ENCODE measurements around the gene ARHGEF28. TPM values are rescaled to one million over a fixed set of nuclear protein-coding genes. Genes with fewer than 3 reads are reported as not detected.

Gene ARHGEF28
- total RNA-seq, 1 donor from 2014 or later, result 37.4 TPM

DNA sequence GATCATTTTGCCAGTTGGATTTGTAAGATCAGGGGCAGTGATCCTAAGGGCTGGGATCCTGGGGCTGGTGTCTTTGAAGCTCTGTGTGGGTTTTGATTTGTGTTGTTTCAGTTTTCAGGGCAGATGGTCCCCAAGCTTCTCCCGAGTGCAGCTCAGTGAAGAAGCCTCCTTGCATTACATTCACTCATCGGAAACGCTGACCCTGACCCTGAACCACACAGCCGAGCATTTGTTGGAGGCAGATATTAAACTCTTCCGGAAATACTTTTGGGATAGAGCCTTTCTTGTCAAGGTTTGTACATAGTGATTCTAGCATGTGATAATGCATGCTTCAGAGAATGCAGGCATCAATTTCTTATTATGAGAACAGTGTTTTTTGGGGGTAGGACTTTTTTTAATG, 150.4 kb downstream of the ARHGEF28 start:
- no peak for DNase-seq (ENCODE audit: low read depth)
- Histone ChIP-seq H3K36me3 (ENCODE audit: control insufficient read depth, insufficient read depth, low read length) (peaks cover 3% of the 10 kb centered on the region), H3K4me3 (ENCODE audit: low read depth, low read length) (no peak overlapping the region), H3K27me3 (ENCODE audit: control insufficient read depth, insufficient read depth, low read length) (no peaks in the 10 kb centered on the region)
- FAIRE-seq, result no peak
- TF ChIP-seq, protein P1, sequence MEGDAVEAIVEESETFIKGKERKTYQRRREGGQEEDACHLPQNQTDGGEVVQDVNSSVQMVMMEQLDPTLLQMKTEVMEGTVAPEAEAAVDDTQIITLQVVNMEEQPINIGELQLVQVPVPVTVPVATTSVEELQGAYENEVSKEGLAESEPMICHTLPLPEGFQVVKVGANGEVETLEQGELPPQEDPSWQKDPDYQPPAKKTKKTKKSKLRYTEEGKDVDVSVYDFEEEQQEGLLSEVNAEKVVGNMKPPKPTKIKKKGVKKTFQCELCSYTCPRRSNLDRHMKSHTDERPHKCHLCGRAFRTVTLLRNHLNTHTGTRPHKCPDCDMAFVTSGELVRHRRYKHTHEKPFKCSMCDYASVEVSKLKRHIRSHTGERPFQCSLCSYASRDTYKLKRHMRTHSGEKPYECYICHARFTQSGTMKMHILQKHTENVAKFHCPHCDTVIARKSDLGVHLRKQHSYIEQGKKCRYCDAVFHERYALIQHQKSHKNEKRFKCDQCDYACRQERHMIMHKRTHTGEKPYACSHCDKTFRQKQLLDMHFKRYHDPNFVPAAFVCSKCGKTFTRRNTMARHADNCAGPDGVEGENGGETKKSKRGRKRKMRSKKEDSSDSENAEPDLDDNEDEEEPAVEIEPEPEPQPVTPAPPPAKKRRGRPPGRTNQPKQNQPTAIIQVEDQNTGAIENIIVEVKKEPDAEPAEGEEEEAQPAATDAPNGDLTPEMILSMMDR (IDR thresholded peaks at IDR 0.05; ENCODE audit: insufficient read depth, low read length, severe bottlenecking), result no peak

- TF ChIP-seq, protein P1 (IDR thresholded peaks at IDR 0.05; ENCODE audit: insufficient read depth, low read length, severe bottlenecking), result no peak
- FAIRE-seq (no peak), DNase-seq (ENCODE audit: low read depth) (no peak)
- H3K27me3 ChIP-seq (ENCODE audit: control insufficient read depth, insufficient read depth, low read length), result no peaks in the 10 kb centered on the region
- peaks cover 3% of the 10 kb centered on the region for H3K36me3 ChIP-seq (ENCODE audit: control insufficient read depth, insufficient read depth, low read length)
- no peak overlapping the region for H3K4me3 ChIP-seq (ENCODE audit: low read depth, low read length)
Observed at GRCh38 chr5:73777192-73777591, 151.2 kb downstream of the ARHGEF28 start.

DNA sequence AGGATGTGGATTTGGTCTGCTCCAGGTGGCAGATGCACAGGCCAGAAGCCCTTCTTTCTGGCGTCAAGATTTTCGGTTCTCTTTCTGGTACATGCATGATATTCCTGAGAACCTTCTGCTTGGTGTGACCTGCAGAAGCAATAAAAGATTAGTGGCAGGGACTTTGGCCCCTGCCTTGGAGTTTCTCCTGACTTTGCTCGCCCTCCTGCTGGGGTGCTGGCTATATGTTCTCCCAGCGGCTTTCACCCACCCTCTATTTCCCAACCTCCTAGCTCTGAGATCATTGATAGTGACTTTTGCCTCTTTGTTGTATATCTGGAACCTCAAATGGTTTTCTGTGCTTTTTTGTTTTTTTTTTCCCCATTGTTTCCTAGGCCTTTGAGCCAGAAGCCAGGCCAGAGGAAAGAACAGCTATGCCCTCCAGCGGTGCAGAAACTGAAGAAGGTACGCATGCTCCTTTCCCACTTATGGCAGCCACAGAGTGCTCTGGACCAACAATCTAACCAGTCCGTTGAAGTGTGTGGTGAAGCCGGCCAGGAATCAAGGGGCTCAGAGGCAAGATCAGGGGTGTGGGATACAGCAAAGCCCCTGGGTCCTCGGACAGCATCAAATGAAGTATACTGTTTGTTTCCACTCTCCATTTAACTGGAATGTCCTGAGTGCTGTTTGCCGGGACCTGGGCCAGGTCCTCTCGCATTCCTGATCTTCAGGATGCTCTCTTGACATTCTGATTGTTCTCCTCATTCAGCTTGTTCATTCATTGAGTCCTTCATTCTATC, 154.5 kb downstream of the ARHGEF28 start:
- no peak overlapping the region for H3K4me3 ChIP-seq (ENCODE audit: low read depth, low read length)
- DNase-seq (ENCODE audit: low read depth) (no peak), FAIRE-seq (no peak)
- H3K36me3 ChIP-seq (ENCODE audit: control insufficient read depth, insufficient read depth, low read length), result peaks cover 2% of the 10 kb centered on the region
- TF ChIP-seq, protein P1 (IDR thresholded peaks at IDR 0.05; ENCODE audit: insufficient read depth, low read length, severe bottlenecking), result no peak
- H3K27me3 ChIP-seq (ENCODE audit: control insufficient read depth, insufficient read depth, low read length), result no peaks in the 10 kb centered on the region

- DNase-seq (ENCODE audit: low read depth) (no peak), FAIRE-seq (no peak)
- TF ChIP-seq, protein P1 (IDR thresholded peaks at IDR 0.05; ENCODE audit: insufficient read depth, low read length, severe bottlenecking), result no peak
- Histone ChIP-seq H3K27me3 (ENCODE audit: control insufficient read depth, insufficient read depth, low read length) (no peaks in the 10 kb centered on the region), H3K36me3 (ENCODE audit: control insufficient read depth, insufficient read depth, low read length) (peaks cover 2% of the 10 kb centered on the region), H3K4me3 (ENCODE audit: low read depth, low read length) (no peak overlapping the region)
Observed at GRCh38 chr5:73781107-73781768, 155.2 kb downstream of the ARHGEF28 start.

- FAIRE-seq (no peak), DNase-seq (ENCODE audit: low read depth) (peak; percentile 46)
- H3K36me3 ChIP-seq (ENCODE audit: control insufficient read depth, insufficient read depth, low read length), result peaks cover 2% of the 10 kb centered on the region
- TF ChIP-seq, protein P1 (IDR thresholded peaks at IDR 0.05; ENCODE audit: insufficient read depth, low read length, severe bottlenecking), result peak; percentile 28
- no peak overlapping the region for H3K4me3 ChIP-seq (ENCODE audit: low read depth, low read length)
- H3K27me3 ChIP-seq (ENCODE audit: control insufficient read depth, insufficient read depth, low read length), result no peaks in the 10 kb centered on the region
Observed at GRCh38 chr5:73783828-73784227, 157.8 kb downstream of the ARHGEF28 start.

Measured in bronchial epithelial cell (primary cell).